PFSK-1 (cell line): ENCODE measurements around the gene C1orf21.

Experiments used
- FOXP2 ChIP-seq: optimal IDR thresholded peaks from 2 replicates; pipeline ENCODE3; 2011; ENCODE audit warnings: borderline replicate concordance, control low read depth, inconsistent platforms; ENCODE audit not compliant: insufficient read depth; ENCODE audit errors: extremely low read length, extremely low read depth
- POLR2AphosphoS5 ChIP-seq: IDR thresholded peaks from 2 replicates; pipeline ENCODE4 v1.6.1; 2012; ENCODE audit warnings: low read depth, mild to moderate bottlenecking, control low read depth, low read length, moderate library complexity
- REST ChIP-seq, 2 experiments: IDR thresholded peaks; 2 replicates each; pipeline versions ENCODE4 v1.6.1 to v1.8.0; 2011 to 2012; ENCODE audit warnings: low read depth in 2 of 2, low read length in 2 of 2, control low read depth in 1 of 2, inconsistent platforms in 1 of 2, mild to moderate bottlenecking in 1 of 2, moderate library complexity in 1 of 2; ENCODE audit not compliant: insufficient read depth in 1 of 2
- SIN3A ChIP-seq: IDR thresholded peaks from 2 replicates; pipeline ENCODE4 v1.6.1; 2012; ENCODE audit warnings: mild to moderate bottlenecking, low read length, moderate library complexity, borderline replicate concordance; ENCODE audit not compliant: insufficient read depth
- TAF1 ChIP-seq: IDR thresholded peaks from 2 replicates; pipeline ENCODE4 v1.6.1; 2012; ENCODE audit warnings: low read length, control low read depth, borderline replicate concordance; ENCODE audit not compliant: insufficient read depth

The C1orf21 gene

GRCh38 chr1:184593597-184593996 lies 206.8 kb downstream of the C1orf21 start:
- no peak for TF ChIP-seq POLR2AphosphoS5
- no peak for TF ChIP-seq TAF1
- TF ChIP-seq REST (IDR thresholded peaks at IDR 0.05; ENCODE audit: insufficient read depth in 1 of 2, low read depth in 2 of 2, low read length in 2 of 2): no peak
- TF ChIP-seq SIN3A: no peak
- no peak for TF ChIP-seq FOXP2

GRCh38 chr1:184595596-184595995 lies 208.8 kb downstream of the C1orf21 start:
- TF ChIP-seq FOXP2: no peak
- no peak for TF ChIP-seq SIN3A
- no peak for TF ChIP-seq REST (IDR thresholded peaks at IDR 0.05; ENCODE audit: insufficient read depth in 1 of 2, low read depth in 2 of 2, low read length in 2 of 2)
- no peak for TF ChIP-seq TAF1
- no peak for TF ChIP-seq POLR2AphosphoS5

- TF ChIP-seq POLR2AphosphoS5 (no peak), SIN3A (no peak), TAF1 (no peak), REST (IDR thresholded peaks at IDR 0.05; ENCODE audit: insufficient read depth in 1 of 2, low read depth in 2 of 2, low read length in 2 of 2) (no peak), FOXP2 (no peak)
Measured at GRCh38 chr1:184596950-184597645, 210.3 kb downstream of the C1orf21 start.

GRCh38 chr1:184597650-184598357 lies 211.0 kb downstream of the C1orf21 start:
- TF ChIP-seq FOXP2 (no peak), POLR2AphosphoS5 (no peak), REST (IDR thresholded peaks at IDR 0.05; ENCODE audit: insufficient read depth in 1 of 2, low read depth in 2 of 2, low read length in 2 of 2) (no peak), SIN3A (no peak), TAF1 (no peak)
